HG03039 (cell line): ENCODE results near the gene CA5B.
"Not testable (repeated sequence)": the region's sequence is repeated elsewhere in the genome, so short reads cannot be mapped to it uniquely, and the experiment has no call there.

Experiments used
- ATAC-seq: cut with Tn5 transposase; IDR thresholded peaks from one replicate; pipeline ENCODE4 v1.9.1; 2021; ENCODE audit warnings: mild to moderate bottlenecking, moderate library complexity; ENCODE audit not compliant: unreplicated experiment

Gene CA5B

DNA sequence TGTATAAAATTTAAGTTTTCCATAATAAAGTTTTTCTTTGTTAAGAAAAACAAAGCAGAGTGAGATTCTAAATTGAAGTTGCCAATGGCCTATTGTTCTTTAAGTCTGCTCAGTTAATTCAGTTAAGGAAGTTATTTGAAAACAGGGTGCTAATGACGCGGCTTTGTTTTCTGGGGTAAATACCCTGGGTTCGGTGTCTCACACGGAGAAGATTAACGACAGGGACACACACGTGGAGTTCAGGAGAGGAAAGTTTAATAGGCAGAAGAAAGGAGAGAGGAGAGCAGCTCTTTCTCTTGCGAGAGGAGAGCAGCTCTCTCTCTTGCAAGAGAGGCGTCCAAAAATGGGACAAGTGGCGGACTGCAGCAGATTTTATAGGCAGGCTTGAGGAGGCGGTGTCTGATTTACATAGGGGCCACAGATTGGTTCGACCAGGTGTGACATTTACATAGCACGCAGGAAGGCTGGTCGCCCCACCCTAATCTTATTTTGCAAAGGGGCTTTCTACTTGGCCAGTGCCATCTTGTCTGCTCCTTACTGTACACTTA lies 9.6 kb downstream of the CA5B start:
- ATAC-seq: no peak

- no peak for ATAC-seq
Observed at GRCh38 chrX:15748841-15749240, 10.8 kb downstream of the CA5B start.

- peak; percentile 58 for ATAC-seq
Observed at GRCh38 chrX:15749642-15750610, 11.9 kb downstream of the CA5B start.

GRCh38 chrX:15750611-15751154 lies 12.6 kb downstream of the CA5B start:
- ATAC-seq: no peak

- ATAC-seq: no peak
Observed at GRCh38 chrX:15751155-15751819, 13.2 kb downstream of the CA5B start.

GRCh38 chrX:15755091-15755490 lies 17.0 kb downstream of the CA5B start:
- ATAC-seq: no peak

DNA sequence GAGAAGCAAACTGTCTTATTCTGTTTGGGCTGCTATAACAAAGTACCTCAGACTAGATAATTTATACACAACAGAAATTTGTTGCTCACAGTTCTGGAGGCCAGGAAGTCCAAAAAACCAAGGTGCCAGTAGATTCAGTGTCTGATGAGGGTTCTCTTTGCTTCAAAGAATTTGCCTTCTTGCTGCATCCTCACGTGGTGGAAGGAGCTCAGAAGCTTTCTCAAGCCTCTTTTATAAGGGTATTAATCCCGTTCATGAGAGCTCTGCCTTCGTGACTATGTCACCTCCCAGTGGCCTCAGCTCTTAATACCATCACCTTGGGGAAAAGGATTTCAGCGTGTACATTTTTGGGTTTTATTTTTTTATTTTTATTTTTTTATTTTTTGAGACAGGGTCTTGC lies 20.1 kb downstream of the CA5B start:
- no peak for ATAC-seq

DNA sequence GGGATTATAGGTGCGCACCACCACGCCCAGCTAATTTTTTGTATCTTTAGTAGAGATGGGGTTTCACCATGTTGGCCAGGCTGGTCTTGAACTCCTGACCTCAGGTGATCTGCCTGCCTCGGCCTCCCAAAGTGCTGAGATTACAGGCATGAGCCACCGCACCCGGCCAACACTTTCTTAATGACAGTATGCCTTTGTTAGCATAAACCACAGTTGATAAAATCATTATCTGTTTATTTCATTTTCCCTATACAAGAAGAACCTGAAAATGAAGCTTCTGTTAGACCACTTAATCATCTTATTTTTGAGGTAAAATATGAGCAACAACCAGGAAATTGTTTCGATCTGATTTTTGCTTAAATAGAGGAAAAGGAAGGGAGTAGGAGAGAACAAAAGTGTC lies 21.8 kb downstream of the CA5B start:
- ATAC-seq: not testable (repeated sequence)

DNA sequence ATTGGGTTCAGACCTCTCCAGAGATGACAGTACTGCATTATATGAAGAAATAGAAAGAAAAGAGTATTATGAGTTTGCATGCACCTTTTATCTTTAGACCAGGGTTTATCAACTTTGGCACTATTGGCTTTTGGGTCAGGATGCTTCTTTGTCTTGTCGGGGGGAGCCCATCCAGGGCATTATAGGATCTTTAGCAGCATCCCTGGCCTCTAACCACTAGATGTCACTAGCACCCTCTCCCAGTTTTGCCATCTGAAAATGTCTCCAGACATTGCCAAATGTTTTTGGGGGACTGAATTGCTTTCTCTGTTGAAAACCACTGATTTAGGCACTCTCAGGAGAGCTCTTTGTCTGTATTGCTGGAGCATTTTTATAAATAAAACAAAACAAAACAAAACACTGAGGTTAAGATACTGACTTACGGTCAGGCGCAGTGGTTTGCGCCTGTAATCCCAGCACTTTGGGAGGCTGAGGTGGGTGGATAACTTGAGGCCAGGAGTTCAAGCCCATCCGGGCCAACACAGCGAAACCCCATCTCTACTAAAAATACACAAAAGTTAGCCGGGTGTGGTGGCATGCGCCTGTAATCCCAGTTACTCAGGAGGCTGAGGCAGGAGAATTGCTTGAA lies 23.6 kb downstream of the CA5B start:
- ATAC-seq: no peak

- no peak for ATAC-seq
Observed at GRCh38 chrX:15769300-15769954, 31.4 kb downstream of the CA5B start.

DNA sequence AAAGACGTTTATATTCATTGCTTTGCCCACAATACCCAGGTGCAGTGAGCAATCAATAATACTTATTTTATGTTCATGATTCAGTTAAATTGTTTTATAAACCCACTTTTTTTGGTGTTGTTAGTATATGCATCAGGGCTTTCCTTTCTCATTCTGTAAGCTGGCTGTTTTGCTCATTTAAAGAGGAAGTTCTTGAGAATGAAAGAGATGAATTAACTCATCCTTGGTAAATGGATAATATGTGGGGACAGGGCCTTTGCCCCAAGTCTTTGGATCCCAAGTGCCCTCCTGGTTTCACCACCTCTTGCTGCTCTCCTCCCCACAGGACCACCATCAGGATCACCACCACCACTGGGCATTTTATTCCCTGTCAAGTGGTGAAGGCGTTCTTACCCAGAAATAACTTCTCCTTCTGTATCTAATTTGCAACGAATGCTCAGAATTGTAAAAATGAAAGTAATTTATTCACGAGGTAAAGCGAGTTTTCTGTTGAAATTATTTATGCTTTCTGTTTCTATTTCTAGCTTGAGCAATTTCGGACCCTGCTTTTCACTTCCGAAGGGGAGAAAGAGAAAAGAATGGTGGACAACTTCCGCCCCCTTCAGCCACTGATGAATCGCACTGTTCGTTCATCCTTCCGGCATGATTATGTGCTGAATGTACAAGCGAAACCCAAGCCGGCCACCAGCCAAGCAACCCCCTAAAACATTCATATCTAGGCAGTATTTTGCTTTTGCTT lies 44.1 kb downstream of the CA5B start:
- ATAC-seq: peak; percentile 70

- no peak for ATAC-seq
Observed at GRCh38 chrX:15785176-15785750, 47.2 kb downstream of the CA5B start.

DNA sequence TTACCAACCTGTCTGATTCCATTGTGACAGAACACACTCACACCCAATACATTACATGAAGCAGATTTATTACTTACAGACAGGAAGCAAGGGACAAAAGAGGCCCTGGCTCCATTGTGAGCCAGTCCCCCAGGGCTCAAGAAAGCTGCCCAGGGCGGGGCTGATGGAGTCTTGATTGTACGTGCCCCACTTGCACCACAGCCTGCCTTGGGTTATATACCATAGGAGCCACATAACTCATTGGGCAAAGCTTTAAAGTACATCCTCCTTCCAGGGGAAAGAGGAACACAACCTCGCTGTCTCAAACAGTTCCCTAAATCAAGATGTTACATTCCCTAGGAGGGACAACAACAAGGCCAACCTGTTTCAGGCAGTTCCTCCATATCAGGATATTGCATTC lies 48.8 kb downstream of the CA5B start:
- no peak for ATAC-seq

GRCh38 chrX:15789979-15790768 lies 52.1 kb downstream of the CA5B start, which contains the start of gene ZRSR2:
ZRSR2 (plus strand) TSS chrX:15790484; CDS start chrX:15790496, 12 bp downstream.
- ATAC-seq: peak; percentile 95

- no peak for ATAC-seq
Observed at GRCh38 chrX:15790769-15791290, 52.8 kb downstream of the CA5B start.

- no peak for ATAC-seq
Observed at GRCh38 chrX:15797707-15798106, 59.6 kb downstream of the CA5B start.

DNA sequence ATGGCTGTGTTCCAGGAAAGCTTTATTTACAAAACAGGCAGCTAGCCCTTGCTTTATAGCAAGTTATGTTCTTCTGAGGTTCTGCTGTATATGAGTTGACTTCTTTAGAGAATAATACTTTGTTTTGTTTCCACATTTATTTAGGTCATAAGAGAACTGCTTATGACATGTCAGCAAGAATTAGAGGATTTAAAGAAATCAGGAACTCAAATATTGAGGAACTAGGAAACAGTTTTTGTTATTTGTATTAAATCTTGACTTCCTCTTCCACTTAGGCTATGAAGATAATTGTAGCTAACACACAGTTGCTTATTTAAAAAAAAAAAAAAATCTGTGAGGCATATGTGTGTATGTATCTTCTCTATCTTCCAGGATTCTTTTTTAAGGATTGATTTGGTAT lies 66.5 kb downstream of the CA5B start:
- ATAC-seq: no peak

- ATAC-seq: no peak
Observed at GRCh38 chrX:15808254-15808653, 70.2 kb downstream of the CA5B start.
